ENCODE data around the gene PRKCB.

DNA sequence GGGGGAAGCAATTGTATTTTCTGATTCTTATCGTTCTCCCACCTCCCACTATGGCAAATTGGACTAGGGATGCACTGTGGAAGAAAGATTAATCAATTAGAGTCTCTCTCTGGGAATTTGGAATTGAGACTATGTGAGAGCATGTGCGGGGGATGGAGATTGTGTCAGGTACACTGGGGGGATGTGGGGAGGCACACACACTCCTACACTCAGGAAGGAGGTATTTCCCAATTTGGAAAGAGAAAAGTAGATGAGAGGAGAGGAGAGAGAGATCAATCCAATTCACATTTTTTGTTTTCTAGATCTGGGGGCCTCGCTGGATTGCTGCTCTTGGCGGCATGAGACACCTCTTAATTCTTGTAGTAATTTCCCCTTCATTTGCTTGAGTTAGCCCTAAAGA is 14.3 kb upstream of the PRKCB start:
- TF ChIP-seq EP300 (IDR thresholded peaks at IDR 0.05), result no peak
- TF ChIP-seq, protein P1, sequence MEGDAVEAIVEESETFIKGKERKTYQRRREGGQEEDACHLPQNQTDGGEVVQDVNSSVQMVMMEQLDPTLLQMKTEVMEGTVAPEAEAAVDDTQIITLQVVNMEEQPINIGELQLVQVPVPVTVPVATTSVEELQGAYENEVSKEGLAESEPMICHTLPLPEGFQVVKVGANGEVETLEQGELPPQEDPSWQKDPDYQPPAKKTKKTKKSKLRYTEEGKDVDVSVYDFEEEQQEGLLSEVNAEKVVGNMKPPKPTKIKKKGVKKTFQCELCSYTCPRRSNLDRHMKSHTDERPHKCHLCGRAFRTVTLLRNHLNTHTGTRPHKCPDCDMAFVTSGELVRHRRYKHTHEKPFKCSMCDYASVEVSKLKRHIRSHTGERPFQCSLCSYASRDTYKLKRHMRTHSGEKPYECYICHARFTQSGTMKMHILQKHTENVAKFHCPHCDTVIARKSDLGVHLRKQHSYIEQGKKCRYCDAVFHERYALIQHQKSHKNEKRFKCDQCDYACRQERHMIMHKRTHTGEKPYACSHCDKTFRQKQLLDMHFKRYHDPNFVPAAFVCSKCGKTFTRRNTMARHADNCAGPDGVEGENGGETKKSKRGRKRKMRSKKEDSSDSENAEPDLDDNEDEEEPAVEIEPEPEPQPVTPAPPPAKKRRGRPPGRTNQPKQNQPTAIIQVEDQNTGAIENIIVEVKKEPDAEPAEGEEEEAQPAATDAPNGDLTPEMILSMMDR (IDR thresholded peaks at IDR 0.05), result no peak
- TF ChIP-seq POLR2A (IDR thresholded peaks at IDR 0.05), result no peak

Measured in ovary (tissue), 3 donors.